ENCODE measurements around the gene POPDC3. TPM values are rescaled to one million over a fixed set of nuclear protein-coding genes. Genes with fewer than 3 reads are reported as not detected.

POPDC3 gene
- total and polyA plus RNA-seq, 2 donors (not counting 1 experiment from before 2014, with no cell fraction given), result not detected

DNA sequence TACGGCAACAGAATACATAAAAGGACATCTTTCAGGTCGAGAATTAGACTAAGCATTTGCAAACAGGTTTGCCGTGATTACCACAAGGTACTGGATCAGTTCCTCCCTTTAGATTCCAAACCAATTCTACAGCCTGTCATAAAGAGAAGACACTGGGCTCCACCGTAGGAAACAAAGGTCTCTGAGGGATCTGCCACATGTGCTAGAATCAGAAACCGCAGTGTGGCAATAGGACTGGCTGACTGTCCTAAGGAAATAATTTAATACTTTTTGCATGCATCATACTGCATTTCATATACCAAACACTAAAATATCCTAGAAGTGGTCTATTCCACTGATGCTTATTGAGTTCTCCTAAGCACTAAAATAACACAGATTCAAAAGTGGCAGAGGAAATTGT is 59.2 kb downstream of the POPDC3 start:
- Histone ChIP-seq H3K4me3 (ENCODE audit: control extremely low read depth in 1 of 5, extremely low read depth in 1 of 5, insufficient read depth in 1 of 5, low read depth in 2 of 5, low read length in 4 of 5) (no peak overlapping the region), H3K79me2 (ENCODE audit: control insufficient read depth, insufficient read depth, low read length) (no peaks in the 10 kb centered on the region), H3K4me1 (ENCODE audit: control insufficient read depth in 2 of 2, insufficient read depth in 2 of 2, low read length in 2 of 2) (no peaks in the 10 kb centered on the region), H3K9ac (ENCODE audit: low read length) (no peak overlapping the region), H3K27ac (ENCODE audit: low read length in 2 of 2) (no peak overlapping the region), H3K4me2 (replicated peaks; ENCODE audit: low read depth, low read length, poor library complexity, severe bottlenecking) (no peak overlapping the region), H3K36me3 (replicated peaks in 1 of 2; ENCODE audit: control extremely low read depth in 1 of 2, control insufficient read depth in 1 of 2, extremely low read depth in 1 of 2, insufficient read depth in 2 of 2, low read length in 1 of 2) (no peaks in the 10 kb centered on the region), H2AFZ (ENCODE audit: insufficient read depth, low read depth, low read length, poor library complexity, severe bottlenecking) (no peak overlapping the region), H3K27me3 (replicated peaks in 1 of 4; ENCODE audit: control extremely low read depth in 1 of 4, control insufficient read depth in 3 of 4, insufficient read depth in 4 of 4, low read length in 3 of 4) (peaks cover 0 to 5% (median 0%) of the 10 kb centered on the region in 4 experiments), H4K20me1 (ENCODE audit: control insufficient read depth, insufficient read depth, low read length, poor library complexity, severe bottlenecking) (no peaks in the 10 kb centered on the region), H3K9me3 (ENCODE audit: control extremely low read depth in 1 of 3, control insufficient read depth in 2 of 3, insufficient read depth in 1 of 3, low read length in 2 of 3) (no peaks in the 10 kb centered on the region)
- intact Hi-C loops (cut with micrococcal nuclease), result no loop called here
- Mint-ChIP-seq H3K9me3 (ENCODE audit: insufficient read depth) (no peaks in the 10 kb centered on the region), H3K4me1 (no peaks in the 10 kb centered on the region), H3K27ac (no peak overlapping the region), H3K27me3 (peaks cover 35% of the 10 kb centered on the region), H3K4me3 (no peak overlapping the region)
- no peak for DNase-seq
- TF ChIP-seq, protein P1, sequence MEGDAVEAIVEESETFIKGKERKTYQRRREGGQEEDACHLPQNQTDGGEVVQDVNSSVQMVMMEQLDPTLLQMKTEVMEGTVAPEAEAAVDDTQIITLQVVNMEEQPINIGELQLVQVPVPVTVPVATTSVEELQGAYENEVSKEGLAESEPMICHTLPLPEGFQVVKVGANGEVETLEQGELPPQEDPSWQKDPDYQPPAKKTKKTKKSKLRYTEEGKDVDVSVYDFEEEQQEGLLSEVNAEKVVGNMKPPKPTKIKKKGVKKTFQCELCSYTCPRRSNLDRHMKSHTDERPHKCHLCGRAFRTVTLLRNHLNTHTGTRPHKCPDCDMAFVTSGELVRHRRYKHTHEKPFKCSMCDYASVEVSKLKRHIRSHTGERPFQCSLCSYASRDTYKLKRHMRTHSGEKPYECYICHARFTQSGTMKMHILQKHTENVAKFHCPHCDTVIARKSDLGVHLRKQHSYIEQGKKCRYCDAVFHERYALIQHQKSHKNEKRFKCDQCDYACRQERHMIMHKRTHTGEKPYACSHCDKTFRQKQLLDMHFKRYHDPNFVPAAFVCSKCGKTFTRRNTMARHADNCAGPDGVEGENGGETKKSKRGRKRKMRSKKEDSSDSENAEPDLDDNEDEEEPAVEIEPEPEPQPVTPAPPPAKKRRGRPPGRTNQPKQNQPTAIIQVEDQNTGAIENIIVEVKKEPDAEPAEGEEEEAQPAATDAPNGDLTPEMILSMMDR (IDR thresholded peaks at IDR 0.05), result no peak
- TF ChIP-seq EZH2 (IDR thresholded peaks at IDR 0.05; ENCODE audit: borderline replicate concordance, insufficient read depth, low read depth, low read length, poor library complexity, severe bottlenecking), result no peak
- CTCF ChIA-PET, result no interaction called here
- ATAC-seq (ENCODE audit: low read depth), result no peak
- POLR2A ChIA-PET, result no interaction called here
- 85% methylated on average over 2 of the region's 5 CpGs for WGBS (ENCODE audit: insufficient coverage)

DNA sequence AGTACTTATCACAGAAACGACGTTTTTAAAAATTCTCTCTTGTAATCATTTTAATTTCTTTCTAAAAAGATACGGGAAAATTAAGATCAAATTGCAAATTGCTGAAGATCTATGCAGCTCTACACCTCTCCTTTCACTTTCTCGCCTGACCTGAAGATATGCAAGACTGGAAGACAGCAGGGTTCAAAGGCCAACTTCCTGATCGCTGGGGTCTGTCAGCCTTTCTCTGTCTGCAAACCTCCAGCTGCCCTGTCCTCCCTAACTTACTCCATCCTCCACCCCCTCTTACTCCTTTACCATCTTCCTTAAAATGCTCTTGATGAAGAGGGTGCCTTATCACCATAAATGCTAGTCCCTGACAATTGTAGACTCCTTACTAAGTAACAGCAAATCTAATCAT is 63.7 kb downstream of the POPDC3 start:
- DNase-seq, result no peak
- no peaks in the 10 kb centered on the region for H3K4me1 Mint-ChIP-seq
- H3K9me3 Mint-ChIP-seq (ENCODE audit: insufficient read depth), result no peaks in the 10 kb centered on the region
- H3K79me2 ChIP-seq (ENCODE audit: control insufficient read depth, insufficient read depth, low read length), result no peaks in the 10 kb centered on the region
- H2AFZ ChIP-seq (ENCODE audit: insufficient read depth, low read depth, low read length, poor library complexity, severe bottlenecking), result no peak overlapping the region
- peaks cover 21% of the 10 kb centered on the region for H3K27me3 Mint-ChIP-seq
- 97% methylated on average over 3 of the region's 5 CpGs for WGBS (ENCODE audit: insufficient coverage)
- ChIA-PET CTCF (interaction anchor here (0.5 to 0.8 kb wide), 3 partner anchors 10 to 28 kb away, joined by 3 read pairs; no protein-coding TSS in a partner anchor), POLR2A (no interaction called here)
- H3K4me3 ChIP-seq (ENCODE audit: control extremely low read depth in 1 of 5, extremely low read depth in 1 of 5, insufficient read depth in 1 of 5, low read depth in 2 of 5, low read length in 4 of 5), result no peak overlapping the region
- no peak overlapping the region for H3K4me3 Mint-ChIP-seq
- H3K4me1 ChIP-seq (ENCODE audit: control insufficient read depth in 2 of 2, insufficient read depth in 2 of 2, low read length in 2 of 2), result no peaks in the 10 kb centered on the region
- H3K27ac Mint-ChIP-seq, result no peak overlapping the region
- H3K9me3 ChIP-seq (ENCODE audit: control extremely low read depth in 1 of 3, control insufficient read depth in 2 of 3, insufficient read depth in 1 of 3, low read length in 2 of 3), result no peaks in the 10 kb centered on the region
- intact Hi-C loops (cut with micrococcal nuclease), result no loop called here
- TF ChIP-seq, protein P1 (IDR thresholded peaks at IDR 0.05), result no peak
- no peak for TF ChIP-seq EZH2 (IDR thresholded peaks at IDR 0.05; ENCODE audit: borderline replicate concordance, insufficient read depth, low read depth, low read length, poor library complexity, severe bottlenecking)
- no peak overlapping the region for H3K9ac ChIP-seq (ENCODE audit: low read length)
- no peak overlapping the region for H3K27ac ChIP-seq (ENCODE audit: low read length in 2 of 2)
- no peaks in the 10 kb centered on the region for H3K27me3 ChIP-seq (replicated peaks in 1 of 4; ENCODE audit: control extremely low read depth in 1 of 4, control insufficient read depth in 3 of 4, insufficient read depth in 4 of 4, low read length in 3 of 4)
- no peaks in the 10 kb centered on the region for H3K36me3 ChIP-seq (replicated peaks in 1 of 2; ENCODE audit: control extremely low read depth in 1 of 2, control insufficient read depth in 1 of 2, extremely low read depth in 1 of 2, insufficient read depth in 2 of 2, low read length in 1 of 2)
- no peaks in the 10 kb centered on the region for H4K20me1 ChIP-seq (ENCODE audit: control insufficient read depth, insufficient read depth, low read length, poor library complexity, severe bottlenecking)
- no peak for ATAC-seq (ENCODE audit: low read depth)
- no peak overlapping the region for H3K4me2 ChIP-seq (replicated peaks; ENCODE audit: low read depth, low read length, poor library complexity, severe bottlenecking)
